NCI-H510A treated with DMSO at 0.1 percent for 48 hours (cell line): Measurements from ENCODE around the gene ZBTB4.

Experiments
- DNase-seq: peaks from one replicate; lab custom pipeline; 2025; lab: John Stamatoyannopoulos, UW

ZBTB4 gene

GRCh38 chr17:7468804-7469389 lies 10.5 kb downstream of the ZBTB4 start:
- no peak for DNase-seq

GRCh38 chr17:7468290-7468689 lies 11.1 kb downstream of the ZBTB4 start:
- no peak for DNase-seq

DNA sequence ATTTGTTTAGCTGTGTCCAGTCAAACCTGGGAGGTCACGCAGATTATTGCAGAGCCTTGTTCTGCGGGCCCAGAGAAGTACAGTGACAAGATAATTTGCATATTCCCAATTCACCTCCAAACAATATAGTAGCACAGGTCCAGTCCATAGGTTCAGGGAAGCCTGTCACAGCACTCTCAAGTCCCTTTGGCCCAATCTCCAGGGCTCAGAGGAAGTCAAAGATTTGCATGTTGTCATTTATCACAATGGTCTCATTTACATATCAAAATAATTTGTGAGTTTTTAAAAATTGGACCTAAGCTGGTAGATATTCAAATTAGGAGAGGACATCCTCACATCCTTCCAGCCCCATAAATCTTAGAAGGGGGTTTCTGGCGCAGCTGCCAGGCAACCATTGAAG lies 11.9 kb downstream of the ZBTB4 start:
- DNase-seq: no peak

GRCh38 chr17:7466639-7467341 lies 12.6 kb downstream of the ZBTB4 start:
- DNase-seq: no peak

- DNase-seq: no peak
Measured at GRCh38 chr17:7466318-7466638, 13.2 kb downstream of the ZBTB4 start.

GRCh38 chr17:7465597-7466275 lies 13.7 kb downstream of the ZBTB4 start:
- DNase-seq: no peak

- DNase-seq: no peak
Measured at GRCh38 chr17:7464081-7464480, 15.3 kb downstream of the ZBTB4 start.

GRCh38 chr17:7463372-7463846 lies 16.0 kb downstream of the ZBTB4 start:
- DNase-seq: no peak

GRCh38 chr17:7462474-7463371 lies 16.7 kb downstream of the ZBTB4 start:
- no peak for DNase-seq

DNA sequence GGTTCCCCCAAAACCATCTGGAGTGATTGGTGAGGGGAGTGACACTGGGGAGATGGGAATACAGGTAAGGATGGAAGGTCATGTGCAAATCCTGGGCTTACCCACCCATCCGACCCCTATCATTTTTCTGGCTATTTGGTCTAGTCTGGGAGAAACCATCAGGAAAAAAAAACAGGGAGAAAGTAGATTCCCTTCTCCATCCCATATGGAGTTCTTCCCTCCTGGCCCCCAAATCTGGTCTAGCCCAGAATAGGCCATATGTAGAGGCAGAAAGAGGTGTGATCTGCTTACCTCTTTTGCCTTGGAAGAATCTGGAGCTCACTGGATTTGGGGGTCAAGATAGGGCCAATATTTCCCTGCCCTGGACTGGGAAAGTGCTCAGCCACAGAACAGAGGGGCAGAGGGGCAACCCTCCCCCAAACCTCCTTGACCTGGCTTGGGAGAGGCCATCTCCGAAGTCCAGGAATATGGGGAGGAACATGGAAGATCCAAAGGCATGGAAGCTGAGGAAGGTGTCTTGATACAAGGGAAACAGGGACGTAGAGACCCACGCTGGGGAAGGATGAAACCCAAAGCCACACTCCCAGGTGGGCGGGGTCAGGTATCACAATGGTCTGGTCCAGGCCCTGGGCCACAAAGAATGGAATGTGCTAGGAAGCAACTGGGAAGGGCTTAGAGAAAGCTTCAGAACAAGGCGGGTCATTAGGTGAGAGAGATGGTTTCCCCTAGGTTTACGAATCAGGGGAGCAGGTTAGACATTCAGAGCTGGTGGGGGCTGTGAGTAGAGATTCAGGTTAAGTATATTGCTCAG lies 18.4 kb downstream of the ZBTB4 start:
- no peak for DNase-seq

DNA sequence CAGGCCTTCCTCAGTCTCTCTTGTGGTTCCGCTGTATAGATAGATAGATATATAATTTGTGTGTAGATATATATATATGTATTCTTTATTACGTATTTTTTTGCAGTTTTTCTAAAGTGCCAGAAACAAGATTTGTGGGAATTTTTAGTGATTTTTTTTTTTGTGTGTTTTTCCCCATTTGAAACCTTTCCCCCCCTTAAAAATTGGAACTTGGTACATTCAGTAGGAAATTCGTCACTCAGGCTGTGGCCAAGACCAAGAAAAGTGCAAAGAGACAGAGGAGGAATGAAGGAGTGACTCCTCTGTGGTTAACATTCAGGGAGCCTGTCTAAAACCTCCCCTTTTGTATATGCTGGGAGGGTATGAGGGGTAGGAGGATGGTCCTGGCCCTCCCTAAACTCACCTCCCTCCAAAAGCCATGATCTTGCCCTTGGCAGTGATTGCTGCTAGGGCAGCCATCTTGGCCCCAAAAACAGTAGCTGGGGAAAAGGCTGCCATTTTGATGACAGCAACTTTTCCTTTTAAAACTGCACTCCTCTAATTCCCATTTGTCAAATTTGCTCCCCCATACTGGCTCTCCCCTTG lies 19.4 kb downstream of the ZBTB4 start:
- DNase-seq: no peak

GRCh38 chr17:7448461-7448860 lies 31.0 kb downstream of the ZBTB4 start:
- no peak for DNase-seq

GRCh38 chr17:7445619-7445968 lies 33.8 kb downstream of the ZBTB4 start:
- DNase-seq: peak; percentile 78

- peak; percentile 78 for DNase-seq
Measured at GRCh38 chr17:7444682-7445618, 34.5 kb downstream of the ZBTB4 start, which contains the start of gene CHRNB1. Gene CHRNB1 (plus strand): TSS chr17:7445061. CDS start chr17:7445128, 67 bp downstream.

- DNase-seq: no peak
Measured at GRCh38 chr17:7443499-7444485, 35.6 kb downstream of the ZBTB4 start.

DNA sequence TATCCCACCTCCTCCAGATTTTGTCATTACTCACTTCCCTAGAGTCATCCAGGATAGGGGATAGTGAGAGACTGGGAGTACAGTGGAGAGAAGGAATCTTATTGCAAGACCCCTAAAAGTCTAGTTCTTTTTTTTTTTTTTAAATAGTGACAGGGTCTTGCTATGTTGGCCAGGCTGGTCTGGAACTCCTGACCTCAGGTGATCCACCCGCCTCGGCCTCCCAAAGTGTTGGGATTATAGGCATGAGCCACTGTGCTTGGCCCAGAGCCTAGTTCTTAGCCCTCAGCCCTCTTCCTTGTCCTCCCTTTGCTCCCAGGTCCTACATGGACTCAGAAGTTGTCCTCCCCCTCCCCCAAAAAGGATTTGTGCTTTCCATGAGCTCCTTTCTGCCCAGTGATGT lies 37.3 kb downstream of the ZBTB4 start:
- DNase-seq: no peak

DNA sequence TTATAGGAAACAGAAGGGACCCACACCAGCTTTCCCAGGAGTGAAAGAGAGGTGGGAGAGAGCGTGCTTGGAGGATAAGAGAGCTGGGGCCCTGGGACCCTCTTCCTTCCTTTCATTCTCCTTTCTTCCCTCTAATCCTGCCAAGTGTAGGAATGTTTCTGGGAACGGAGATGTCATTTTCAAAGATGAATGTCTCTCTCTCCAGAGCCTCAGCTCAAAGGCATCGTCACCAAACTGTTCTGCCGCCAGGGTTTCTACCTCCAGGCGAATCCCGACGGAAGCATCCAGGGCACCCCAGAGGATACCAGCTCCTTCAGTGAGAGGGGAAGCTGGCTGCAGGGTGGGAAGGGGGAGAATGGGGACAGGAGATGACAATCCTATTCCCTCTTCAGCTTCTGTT lies 38.2 kb downstream of the ZBTB4 start:
- no peak for DNase-seq

- DNase-seq: no peak
Measured at GRCh38 chr17:7440834-7441195, 38.6 kb downstream of the ZBTB4 start.
